Chondrocyte (in vitro differentiated cells): ENCODE measurements around the gene PBX3. TPM values are rescaled to one million over a fixed set of nuclear protein-coding genes. Genes with fewer than 3 reads are reported as not detected.

Source experiments
- DNase-seq: peaks from one replicate; pipeline ENCODE4 v3.0.0; 2021; ENCODE audit warnings: mixed read lengths, low spot score
- H3K27ac Mint-ChIP-seq: one replicate; pipeline ENCODE4 v1.8.0; 2021; ENCODE audit warnings: mild to moderate bottlenecking, moderate library complexity, mixed read lengths; ENCODE audit not compliant: unreplicated experiment
- H3K27me3 Mint-ChIP-seq: 2 replicates; pipeline ENCODE4 v1.8.0; 2021; ENCODE audit warnings: low read depth, mixed read lengths
- H3K36me3 Mint-ChIP-seq: 2 replicates; pipeline ENCODE4 v1.8.0; 2021; ENCODE audit warnings: low read depth, mixed read lengths
- H3K4me1 Mint-ChIP-seq: 2 replicates; pipeline ENCODE4 v1.8.0; 2021; ENCODE audit warnings: low read depth, mild to moderate bottlenecking, mixed read lengths
- H3K4me3 Mint-ChIP-seq: one replicate; pipeline ENCODE4 v1.8.0; 2021; ENCODE audit warnings: mild to moderate bottlenecking, moderate library complexity, mixed read lengths; ENCODE audit not compliant: unreplicated experiment
- H3K9me3 Mint-ChIP-seq: 2 replicates; pipeline ENCODE4 v1.8.0; 2021; ENCODE audit warnings: low read depth, mixed read lengths
- CTCF ChIP-seq: fragments of 200-600 bp; sonication (generic); IDR thresholded peaks from 2 replicates; pipeline ENCODE4 v1.5.0; 2021; ENCODE audit warnings: antibody characterized with exemption, mild to moderate bottlenecking, moderate library complexity
- total RNA-seq: library from RNA; stranded (reverse); gene quantifications from 3 replicates; pipeline ENCODE4 v1.2.1, GENCODE V29; 2021

Gene PBX3
- total RNA-seq, 1 donor from 2014 or later, result 24.1 TPM

DNA sequence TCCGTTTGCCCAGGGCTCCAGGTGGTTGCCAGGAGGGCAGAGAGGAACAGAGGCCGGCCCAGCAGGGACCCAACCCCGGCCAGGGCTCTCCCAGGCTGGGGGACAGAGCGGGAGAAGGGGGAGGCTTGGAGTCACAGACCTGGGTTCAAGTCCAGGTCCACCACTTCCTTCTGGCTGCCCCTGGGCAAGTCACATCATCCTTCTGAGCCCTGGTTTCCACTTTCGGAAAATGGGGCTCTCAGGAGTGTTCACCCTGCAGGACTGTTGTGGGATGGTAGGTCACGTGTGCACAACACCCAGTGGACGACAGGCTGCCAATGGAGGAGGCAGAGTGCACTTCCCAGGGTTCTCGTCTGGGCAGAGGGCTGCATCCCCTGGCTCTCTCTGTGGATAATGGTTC lies 245.4 kb downstream of the PBX3 start:
- Mint-ChIP-seq H3K27me3 (peaks cover 16% of the 10 kb centered on the region), H3K4me1 (peaks cover 3% of the 10 kb centered on the region), H3K27ac (no peak overlapping the region), H3K36me3 (no peaks in the 10 kb centered on the region), H3K4me3 (no peak overlapping the region), H3K9me3 (no peaks in the 10 kb centered on the region)
- no peak for TF ChIP-seq CTCF
- DNase-seq, result peak; percentile 54

- H3K36me3 Mint-ChIP-seq, result no peaks in the 10 kb centered on the region
- H3K9me3 Mint-ChIP-seq, result no peaks in the 10 kb centered on the region
- H3K27ac Mint-ChIP-seq, result no peak overlapping the region
- peaks cover 3% of the 10 kb centered on the region for H3K4me1 Mint-ChIP-seq
- DNase-seq, result peak; percentile 46
- TF ChIP-seq CTCF, result no peak
- H3K27me3 Mint-ChIP-seq, result peaks cover 15% of the 10 kb centered on the region
- H3K4me3 Mint-ChIP-seq, result no peak overlapping the region
Measured at GRCh38 chr9:125993466-125993865, 246.3 kb downstream of the PBX3 start.

DNA sequence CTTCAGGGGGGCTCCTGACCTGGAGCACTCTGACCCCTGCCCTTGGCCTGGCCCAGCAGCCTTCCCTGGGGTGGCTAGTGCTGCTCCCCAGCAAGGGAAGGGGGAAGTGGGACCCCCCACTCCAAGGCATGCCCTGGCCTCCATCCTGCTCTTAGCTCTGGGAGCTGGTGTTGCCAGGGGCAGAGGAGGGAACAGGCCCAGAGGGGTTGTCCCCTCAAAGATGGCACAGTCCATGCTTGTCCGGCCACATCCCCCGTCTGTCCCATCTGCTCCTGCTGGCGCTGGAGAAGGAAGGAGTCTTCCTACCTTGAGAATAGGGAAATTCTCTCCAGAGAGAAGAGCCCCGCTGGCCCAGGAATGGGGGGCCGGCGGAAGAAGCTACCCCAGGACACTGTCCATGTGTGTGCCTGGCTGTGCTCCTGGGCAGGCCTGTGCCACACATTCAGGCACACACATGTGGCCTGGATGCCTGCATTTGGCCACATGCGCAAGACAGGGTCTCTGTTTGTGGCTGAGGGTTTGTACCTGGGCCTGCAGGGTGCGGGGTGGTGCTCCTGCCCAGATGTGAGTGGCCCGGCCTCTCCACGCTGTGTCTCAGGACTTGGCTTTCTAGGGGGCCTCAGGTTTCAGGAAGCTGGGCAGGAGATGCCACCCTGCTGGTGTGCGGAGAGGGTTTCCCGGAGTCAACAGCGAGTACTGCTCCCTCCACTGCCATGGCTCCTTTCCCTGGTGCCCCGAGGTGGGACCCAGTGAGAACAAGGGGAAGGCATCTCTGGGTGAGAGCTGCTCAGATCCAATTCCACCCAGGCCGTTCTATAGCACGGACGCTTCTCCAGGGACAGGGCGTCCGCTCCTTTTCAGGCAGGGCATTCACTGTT lies 247.1 kb downstream of the PBX3 start:
- no peaks in the 10 kb centered on the region for H3K9me3 Mint-ChIP-seq
- no peak overlapping the region for H3K27ac Mint-ChIP-seq
- H3K36me3 Mint-ChIP-seq, result no peaks in the 10 kb centered on the region
- H3K4me3 Mint-ChIP-seq, result no peak overlapping the region
- peak; percentile 68 for DNase-seq
- H3K27me3 Mint-ChIP-seq, result peaks cover 13% of the 10 kb centered on the region
- TF ChIP-seq CTCF, result no peak
- peaks cover 3% of the 10 kb centered on the region for H3K4me1 Mint-ChIP-seq

GRCh38 chr9:125995006-125995405 lies 247.8 kb downstream of the PBX3 start:
- H3K9me3 Mint-ChIP-seq, result no peaks in the 10 kb centered on the region
- H3K36me3 Mint-ChIP-seq, result no peaks in the 10 kb centered on the region
- H3K27me3 Mint-ChIP-seq, result peaks cover 13% of the 10 kb centered on the region
- H3K4me3 Mint-ChIP-seq, result no peak overlapping the region
- peaks cover 3% of the 10 kb centered on the region for H3K4me1 Mint-ChIP-seq
- peak; percentile 62 for DNase-seq
- no peak for TF ChIP-seq CTCF
- H3K27ac Mint-ChIP-seq, result no peak overlapping the region

DNA sequence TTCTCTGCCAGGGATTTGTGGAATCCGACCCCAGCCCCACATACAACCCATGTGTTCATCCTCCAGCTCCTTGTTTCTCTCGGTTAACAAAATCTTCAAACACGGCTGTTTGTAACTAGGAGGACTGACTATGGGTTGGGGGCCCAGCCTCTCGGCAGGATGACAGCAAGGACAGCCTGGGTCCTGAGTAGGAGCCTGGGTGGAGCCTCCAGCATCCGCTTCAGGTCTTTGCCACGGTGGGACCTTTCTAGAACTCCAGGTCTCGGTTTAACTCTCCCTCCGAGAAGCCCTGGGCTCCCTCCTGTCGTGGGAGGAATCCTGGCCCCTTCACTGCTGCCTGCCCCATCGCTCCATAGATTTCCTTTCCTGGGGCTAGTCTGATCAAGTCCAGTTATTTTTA lies 248.5 kb downstream of the PBX3 start:
- Mint-ChIP-seq H3K36me3 (no peaks in the 10 kb centered on the region), H3K27ac (no peak overlapping the region), H3K27me3 (peaks cover 16% of the 10 kb centered on the region), H3K4me1 (peaks cover 3% of the 10 kb centered on the region), H3K4me3 (no peak overlapping the region), H3K9me3 (no peaks in the 10 kb centered on the region)
- peak; percentile 61 for DNase-seq
- no peak for TF ChIP-seq CTCF
